ENCODE results near the gene AGAP1.
"Not testable (repeated sequence)": the region's sequence is repeated elsewhere in the genome, so short reads cannot be mapped to it uniquely, and the experiment has no call there.

The AGAP1 gene

DNA sequence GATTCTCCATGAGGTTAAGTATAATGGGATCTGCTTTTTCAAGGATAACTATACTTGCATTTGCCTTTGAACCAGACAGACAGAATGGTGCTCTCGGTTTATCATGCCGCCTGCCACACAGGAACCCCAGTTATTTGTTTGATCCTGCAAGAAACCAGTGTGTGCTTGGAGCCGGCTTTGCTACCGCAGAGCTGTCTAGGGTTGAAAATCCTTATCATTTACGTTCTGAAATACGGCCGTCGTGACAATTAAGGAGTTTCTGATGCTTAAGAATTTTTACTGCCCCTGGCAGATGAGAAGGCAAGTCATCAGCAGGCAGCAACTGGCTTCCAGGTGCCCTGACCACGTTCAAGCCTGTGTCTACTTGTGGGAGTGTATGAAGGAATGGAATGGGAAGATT lies 562.3 kb downstream of the AGAP1 start:
- no peak for DNase-seq

DNA sequence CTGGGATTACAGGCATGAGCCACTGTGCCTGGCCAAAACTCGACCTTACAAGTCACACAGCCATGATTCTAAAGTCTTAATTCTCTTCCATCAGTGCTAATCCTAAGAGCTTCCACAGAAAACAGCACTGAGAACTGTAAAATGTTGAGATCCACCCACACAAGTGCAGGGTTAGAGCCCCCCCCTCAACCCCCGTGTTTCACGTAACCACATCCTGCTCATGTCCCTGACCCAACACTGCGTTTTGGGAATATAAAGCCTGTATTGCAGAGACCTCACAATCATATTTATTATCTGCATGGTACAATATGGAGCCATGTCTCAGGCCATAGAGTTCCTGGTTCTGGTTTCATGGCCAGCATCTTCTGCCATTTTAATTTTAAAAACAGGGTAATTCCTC lies 563.5 kb downstream of the AGAP1 start:
- no peak for DNase-seq

DNA sequence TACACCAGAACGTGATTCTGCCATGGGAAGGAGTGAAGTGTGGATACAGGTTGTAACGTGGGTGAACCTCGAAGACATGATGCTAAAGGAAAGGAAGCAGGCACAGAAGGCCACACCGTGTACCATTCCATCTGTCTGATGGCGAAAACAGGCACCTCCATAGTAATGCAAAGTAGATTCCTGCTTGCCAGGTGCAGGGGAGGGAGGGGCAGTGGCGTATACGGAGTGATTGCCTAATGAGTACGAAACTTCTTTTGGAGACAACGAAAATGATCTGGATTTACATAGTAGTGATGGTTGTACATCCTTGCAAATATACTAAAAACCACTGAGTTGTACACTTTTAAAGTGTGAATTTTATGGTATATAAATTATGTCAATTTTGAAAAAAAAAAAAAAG lies 567.7 kb downstream of the AGAP1 start:
- DNase-seq: no peak

DNA sequence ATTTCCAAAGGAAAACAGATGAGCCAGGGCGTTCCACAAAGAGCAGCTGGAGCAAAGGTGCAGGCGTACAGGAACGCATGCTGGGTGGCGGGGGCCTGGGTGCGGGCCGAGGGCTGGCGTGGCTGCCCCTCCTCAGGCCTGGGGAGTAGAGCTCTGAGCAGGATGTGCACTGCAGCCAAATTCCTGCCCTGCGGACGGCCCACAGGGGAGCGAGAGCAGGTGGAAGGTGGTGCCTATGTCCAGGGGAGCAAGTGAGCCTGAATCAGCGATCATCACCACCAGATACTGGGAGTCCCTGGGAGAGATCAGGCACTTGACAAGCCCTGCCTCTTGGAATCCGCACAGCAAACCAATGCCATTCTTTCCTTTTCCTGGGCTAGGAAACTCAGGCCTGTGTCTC lies 568.1 kb downstream of the AGAP1 start:
- no peak for DNase-seq

DNA sequence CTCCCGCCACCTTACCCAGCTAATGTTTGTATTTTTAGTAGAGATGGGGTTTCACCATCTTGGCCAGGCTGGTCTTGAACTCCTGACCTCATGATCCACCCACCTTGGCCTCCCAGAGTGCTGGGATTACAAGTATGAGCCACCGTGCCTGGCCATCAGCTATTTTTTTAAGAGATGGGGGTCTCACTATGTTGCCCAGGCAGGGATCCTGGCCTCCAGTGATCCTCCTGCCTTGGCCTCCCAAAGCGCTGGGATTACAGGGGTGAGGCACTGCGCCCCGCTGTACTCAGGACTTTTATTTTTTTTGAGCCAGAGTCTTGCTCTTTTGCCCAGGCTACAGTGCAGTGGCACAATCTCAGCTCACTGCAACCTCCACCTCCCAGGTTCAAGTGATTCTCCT lies 569.0 kb downstream of the AGAP1 start:
- not testable (repeated sequence) for DNase-seq

DNA sequence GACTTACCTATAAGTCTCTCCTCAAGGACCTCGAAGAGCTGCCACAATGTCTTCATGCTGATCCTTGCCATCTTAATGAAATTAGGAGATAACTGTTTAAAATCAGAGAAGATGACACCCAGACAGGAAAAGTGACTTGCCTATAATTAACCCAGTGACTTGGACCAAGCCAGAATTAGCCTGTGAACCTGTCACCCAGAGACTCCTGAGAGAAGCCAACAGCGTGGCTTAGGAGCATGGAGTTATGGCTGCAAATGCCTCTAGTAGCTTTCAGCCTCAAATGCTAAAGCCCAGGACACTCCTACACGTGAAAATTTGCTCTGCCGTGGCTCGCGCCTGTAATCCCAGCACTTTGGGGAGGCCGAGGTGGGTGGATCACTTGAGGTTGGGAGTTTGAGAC lies 570.2 kb downstream of the AGAP1 start:
- DNase-seq: no peak

DNA sequence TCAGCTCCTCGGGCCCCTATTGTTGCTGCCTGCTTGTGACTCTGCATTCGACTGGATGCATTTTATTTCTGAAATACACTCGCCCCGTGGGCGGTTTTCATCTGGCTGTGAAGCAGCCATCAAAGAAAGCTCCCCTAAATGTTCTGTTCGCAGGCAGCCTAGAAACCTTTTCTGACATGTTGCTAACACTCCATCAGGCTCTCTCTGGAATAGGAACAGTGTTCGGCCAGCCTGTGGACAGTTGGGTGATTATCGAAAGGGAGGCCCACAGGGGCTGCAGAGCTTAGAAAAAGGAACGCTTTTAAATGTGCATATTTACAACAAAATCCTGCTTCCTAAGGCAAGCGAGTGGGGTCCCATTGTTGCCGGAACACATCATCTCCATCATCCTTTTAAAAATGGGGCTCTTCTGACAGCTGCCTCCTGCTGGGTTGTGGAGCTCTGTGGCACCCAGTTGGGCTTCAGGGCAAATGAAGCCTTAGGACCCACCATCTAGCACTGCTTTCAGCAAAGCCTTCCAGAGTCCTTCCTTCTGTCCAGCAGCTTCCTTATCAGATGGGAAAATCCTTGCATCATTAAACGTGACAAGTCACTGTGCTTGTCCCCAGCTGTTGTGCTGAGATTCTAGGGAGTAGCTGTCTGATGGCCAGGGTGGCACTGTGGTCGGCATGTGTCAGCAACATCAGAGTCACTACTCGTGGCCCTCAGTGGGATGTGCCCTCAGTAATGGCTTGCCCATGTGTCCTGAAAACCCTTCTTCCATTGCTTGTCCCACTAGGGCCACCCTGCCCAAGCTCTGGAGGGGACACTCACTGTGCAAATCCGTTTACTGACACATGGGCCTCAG lies 571.7 kb downstream of the AGAP1 start:
- DNase-seq: no peak

DNA sequence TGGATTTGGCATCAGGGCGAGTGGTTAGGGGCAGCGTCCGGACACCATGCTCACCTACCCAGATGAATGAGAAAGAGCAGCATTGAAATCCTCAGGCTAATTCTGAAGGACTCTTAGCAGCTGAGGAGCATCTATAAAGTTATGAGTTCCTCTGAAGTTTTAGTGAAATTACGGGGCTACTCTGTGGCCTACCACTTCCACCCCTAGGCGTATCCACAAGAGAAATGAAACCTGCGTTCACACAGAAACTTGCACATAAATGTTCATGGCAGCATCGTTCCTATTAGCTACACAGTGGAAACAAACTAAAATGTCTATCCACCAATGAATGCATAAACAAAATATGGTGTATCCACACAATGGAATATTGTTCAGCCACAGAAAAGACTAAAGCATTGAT lies 576.4 kb downstream of the AGAP1 start:
- no peak for DNase-seq

DNA sequence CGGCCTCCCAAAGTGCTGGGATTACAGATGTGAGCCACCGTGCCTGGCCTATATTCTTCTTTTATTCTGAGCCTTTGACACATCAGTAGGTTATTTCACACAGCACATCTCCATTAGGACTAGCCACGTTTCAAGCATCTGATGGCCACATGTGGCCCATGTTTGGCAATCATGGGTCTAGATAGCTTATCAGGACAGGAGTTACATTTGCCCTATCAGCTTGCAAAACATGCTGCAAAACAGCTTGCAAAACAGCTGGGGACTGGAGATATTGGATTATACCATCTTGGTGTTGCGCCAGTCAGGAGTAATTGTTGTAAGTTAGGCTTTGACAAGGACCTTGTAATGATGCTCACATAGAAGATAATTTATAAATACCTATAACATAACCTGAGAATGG lies 579.4 kb downstream of the AGAP1 start:
- no peak for DNase-seq

DNA sequence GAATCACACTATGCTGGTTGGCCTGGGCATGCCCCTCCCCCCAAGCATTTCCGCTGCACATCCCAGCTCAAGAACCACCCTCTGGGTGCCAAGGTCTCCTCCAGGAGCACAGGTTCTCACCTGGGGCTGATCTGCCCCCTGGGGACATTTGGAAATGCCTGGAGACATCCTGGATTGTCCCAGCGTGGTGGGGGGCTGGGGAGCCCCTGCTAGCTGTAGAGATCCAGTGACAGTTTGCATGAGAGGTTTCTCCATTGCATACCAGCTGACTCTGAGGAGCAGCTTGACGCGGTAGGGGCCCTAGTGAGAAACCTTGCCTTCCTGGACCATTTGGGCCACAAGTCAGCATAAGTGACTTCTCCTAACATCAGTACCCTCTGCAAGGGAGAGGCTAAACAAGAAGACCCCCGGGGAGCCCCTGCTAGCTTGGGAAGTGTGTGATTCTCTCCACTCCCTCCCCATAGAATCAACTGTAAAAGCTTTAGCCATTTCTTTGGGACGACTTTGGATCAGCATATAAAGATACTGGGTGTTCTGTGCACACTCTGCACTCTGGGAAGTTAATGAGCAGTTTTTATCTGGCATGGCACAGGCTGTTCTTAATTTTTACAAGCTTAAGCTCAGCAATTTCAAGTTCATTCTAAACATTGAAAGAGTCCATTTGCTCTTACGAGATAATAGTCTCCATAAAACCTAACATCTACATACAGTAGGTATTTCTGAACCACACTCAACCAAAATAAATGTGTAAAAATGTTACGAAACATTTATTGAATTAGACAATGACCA lies 580.2 kb downstream of the AGAP1 start:
- no peak for DNase-seq

DNA sequence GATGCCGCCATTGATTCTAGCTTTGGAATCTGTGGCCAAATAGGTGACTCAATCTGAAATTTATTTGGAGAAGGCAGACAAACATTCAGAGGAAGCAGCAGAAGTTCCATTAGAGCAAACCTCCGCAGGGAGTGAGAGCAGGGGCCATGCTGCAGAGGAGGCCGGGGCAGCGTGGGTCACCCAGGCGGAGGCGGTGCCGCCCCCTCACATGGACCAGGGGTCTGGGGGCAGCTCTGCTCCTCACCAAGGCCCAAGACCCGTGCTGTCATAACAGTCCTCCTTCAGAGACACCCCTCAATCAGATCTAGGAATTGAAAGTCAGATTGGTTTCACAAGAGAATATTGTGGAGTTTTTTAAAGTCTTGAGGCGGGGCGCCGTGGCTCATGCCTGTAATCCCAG lies 582.0 kb downstream of the AGAP1 start:
- no peak for DNase-seq

DNA sequence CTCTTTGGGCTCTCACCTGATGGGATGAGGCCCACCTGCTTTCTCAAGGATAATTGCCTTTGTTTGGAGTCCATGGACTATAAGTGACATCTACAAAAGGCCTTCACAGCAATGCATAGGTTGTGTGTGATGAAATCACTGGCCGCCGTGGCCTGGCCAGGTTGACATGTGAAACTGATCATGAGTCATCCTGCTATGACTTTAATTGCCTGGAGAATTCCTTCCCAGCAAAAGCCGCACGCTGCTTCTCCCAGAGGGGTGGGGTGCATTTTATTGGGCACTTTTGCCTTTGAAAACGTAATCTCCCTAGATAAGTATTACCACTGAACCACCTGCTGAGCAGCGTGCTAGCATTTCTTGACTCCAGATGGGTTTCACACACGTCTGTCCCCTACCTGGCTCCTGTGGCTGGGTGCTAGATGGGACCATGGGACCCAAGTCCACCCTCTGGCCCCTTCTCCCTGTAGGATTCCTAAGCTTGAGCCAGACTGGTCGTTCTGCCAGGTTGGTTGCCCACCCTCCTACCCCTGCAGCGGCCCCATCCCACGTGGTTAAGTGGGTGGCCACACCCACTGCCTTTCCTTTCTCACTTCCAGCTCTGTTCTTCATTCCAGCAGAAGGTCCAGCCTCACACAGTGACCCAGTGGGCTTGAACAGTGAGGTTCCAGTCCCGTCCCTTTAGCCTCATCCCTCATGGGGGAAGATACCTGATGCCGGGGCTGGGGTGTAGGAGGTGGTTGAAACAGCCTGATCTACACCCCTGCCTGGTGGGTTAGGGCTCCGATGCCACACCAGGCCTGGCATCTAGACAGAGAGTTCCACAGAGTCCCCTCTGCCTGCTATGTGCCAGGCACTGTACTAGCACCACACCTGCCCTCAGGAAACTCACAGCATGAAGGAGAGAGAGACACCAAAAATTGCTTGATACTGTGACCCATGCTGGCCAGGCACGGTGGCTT lies 584.7 kb downstream of the AGAP1 start:
- DNase-seq: no peak

DNA sequence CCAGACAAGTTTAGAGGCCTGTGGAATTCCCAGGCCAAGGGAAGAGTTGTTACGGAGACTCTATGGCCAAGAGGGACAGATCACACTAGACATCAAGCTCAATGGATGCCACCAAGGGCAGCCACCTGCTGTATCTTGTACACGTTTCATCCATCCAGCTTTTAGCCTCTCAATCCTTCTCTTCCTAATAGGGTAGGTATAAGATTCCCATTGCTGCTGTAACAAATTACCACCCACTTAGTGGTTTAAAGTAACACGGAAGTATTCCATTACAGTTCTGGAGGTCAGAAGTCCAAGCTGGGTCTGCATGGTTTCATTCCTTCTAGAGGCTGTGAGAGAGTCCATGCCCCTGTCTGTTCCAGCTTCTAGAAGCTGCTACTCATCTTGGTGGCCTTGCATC lies 586.6 kb downstream of the AGAP1 start:
- no peak for DNase-seq

DNA sequence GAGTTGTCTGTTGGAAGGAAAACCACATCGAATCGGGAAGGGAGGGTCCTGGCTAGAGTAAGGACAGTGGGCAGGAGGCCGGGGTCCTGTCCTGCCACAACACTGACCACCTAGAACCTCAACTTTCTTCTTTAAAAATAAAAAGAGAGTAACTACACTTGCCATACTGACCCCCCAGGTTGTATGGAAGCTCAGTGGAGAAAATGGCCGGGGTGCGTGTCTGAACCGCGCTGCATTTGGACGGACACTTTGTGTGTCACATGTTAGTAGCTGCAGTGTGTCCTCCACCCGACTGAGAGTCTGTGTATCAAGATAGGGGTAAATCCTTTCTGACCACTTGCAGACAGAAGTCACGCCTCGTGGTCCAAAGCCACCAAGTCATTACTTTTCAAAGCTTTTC lies 587.3 kb downstream of the AGAP1 start:
- no peak for DNase-seq

DNA sequence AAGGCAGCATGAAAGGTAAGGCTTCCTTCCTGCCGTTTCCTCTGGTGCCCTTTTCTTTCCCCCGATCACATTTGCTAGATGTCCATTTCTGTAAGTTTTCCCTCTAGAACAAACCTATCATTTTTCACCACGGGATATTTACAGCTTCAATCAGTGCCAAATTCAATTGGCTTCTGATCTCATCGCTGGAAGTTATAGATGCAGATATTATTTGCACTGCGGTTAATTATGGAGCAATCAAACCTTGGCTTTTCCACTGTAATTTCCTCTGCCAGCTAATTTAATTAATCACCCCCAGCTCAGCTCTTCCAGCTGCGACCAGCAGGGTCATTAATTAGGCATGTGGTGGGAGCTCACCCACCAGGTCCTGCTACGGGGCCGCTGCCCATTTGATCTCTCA lies 588.2 kb downstream of the AGAP1 start:
- DNase-seq: no peak

DNA sequence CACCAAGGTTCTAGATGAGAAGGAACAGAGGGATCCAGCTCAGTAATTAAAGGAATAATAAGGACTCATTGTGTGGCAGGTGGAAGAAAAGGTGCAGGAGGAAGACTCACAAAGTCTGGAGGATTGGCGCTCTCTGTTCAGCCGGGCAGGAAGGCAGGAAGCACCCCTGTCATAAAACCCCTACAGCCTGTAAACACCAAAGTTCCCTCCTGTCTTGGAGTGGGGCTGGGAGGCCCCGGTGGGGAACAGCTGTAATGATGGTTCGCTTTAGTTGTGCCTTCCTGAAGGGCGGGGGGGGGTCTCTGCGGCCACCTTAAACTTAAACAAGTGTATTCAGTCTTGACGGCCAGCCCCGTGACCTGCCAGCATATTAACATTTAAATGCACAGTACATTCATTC lies 590.1 kb downstream of the AGAP1 start:
- DNase-seq: no peak

DNA sequence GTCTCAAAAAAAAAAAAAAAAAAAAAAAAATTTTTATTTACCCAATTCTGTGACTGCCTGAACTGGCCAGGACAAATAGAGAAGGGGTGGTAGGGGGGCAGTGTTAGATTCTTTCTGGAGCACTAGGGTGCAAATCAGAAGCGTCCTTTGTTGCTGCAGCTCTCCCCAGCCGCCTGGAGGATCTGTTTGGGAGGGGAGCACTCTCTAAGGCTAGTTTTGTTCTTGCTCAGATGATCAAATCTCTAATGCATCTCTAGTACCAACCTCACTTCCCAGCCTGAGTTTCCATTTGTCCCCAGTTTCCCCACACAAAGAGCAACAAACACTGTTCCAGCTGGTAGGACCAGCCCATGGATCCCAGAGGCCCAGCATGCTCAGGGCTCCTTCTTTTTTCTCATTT lies 591.4 kb downstream of the AGAP1 start:
- DNase-seq: no peak

DNA sequence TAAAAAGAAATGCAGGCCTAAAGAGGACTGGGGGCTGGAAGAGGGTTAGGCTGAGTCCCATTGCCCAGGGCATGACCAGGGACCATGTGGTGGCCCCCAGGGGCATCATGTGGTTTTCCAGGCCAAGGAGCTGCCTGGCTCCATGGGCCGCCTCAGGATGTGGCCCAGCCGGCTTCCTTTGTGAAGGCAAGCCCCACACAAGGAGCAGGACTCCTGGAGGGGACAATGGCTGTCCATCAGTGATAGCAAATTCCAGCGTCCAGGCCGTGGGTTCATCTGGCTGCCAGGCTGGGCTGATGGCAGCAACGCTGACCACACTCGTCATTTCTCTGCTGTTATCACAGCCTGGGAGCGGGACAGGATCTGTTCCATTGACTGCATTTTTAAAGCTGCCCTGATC lies 591.8 kb downstream of the AGAP1 start:
- DNase-seq: peak; percentile 62

DNA sequence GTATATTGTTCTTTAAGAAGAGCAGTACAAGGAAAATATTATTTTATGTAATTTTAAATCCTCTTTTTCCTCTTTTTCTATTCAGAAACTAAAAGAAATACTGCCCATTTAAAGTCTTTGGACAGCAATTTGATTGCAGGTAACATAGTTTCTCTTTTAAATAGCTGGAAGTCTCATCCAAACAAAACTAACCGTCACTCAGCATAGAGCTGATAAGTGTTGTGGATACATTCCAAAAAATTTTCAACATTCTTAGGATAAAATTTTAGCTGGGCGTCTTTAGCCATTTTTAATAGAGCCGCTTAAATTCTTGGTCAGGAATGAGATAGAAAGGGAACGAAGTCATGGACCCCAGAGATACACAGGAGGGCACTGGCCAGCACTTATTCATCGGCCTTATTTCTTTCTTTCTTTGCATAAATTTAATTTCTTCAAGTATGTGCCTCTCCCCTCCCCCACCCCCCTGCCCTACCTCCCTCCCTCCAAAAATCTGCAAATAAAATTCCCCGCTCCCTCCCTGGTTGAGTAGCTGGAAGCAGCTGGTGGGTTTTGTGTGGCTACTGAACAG lies 592.6 kb downstream of the AGAP1 start:
- no peak for DNase-seq

DNA sequence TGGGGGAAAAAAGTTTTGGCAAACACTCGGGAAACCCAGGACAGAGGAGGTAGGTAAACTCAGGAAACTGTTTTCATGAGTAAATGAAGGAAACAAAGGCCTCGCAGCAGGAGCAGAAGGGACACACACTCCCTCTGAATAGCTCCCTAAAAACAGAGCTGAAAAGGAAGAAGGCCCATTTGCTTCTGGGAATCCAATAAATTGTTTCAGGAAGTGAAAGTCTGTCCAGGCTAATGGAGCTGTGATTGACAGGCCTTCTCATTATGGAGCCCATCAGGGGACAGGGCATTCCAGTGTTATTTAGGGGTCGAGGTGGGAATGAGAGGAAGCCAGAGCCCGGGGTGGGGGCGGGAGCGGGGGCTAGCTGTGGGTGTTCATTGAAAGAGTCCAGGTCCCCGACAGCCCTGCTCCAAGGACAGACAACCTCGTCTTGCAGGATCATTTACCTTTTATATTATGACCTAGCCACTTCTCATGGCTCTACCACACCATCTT lies 593.2 kb downstream of the AGAP1 start:
- DNase-seq: peak; percentile 60

DNA sequence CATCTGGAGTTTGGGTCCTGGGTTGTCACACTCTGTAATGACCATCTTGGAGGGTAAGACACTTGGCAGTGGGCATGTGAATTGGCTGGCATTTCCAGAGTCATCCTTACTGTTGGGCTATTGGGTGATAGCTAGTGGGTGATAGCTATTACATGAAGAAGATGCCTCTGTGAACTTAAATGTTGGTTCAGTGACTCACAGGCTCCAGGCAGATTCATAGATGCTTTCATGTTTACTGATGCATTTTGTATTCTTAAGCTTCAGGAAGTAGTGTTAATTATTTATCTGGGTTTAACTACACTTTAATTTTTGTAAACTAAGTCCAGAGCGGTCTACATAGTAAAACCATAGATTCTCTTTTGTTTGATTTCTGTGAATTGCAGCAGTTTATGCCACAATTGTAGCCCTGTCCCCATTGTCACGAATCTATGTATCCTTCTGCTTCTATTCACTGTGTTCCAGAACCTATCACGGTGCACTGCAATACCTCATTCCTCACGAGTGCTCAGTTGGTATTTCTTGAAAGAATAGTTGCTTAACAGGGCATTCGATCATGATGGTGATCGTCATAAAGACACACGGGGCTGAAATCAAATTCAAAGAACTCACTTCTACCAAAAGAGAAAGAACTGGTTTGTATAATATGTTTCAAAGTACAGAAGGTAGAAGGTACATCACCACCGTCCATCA lies 594.7 kb downstream of the AGAP1 start:
- DNase-seq: no peak

All from retina (tissue), 1 donor.